A673 (cell line): ENCODE measurements around the gene OR10A5. TPM values are rescaled to one million over a fixed set of nuclear protein-coding genes. Genes with fewer than 3 reads are reported as not detected.
"Not testable (repeated sequence)": the region's sequence is repeated elsewhere in the genome, so short reads cannot be mapped to it uniquely, and the experiment has no call there.

ENCODE experiments used
- BruUV-seq: library from RNA; stranded (reverse); fragments of 400-500 nt; replicated peaks from 2 replicates; lab custom pipeline; 2021; lab: Mats Ljungman, UMichigan
- CTCF ChIA-PET: fragments of 300-600 bp; sonication (Branson Sonifier 250); formaldehyde crosslinking; loops from one replicate; lab custom pipeline; 2022; ENCODE audit warnings: antibody characterized with exemption; lab: Charles Lee
- POLR2A ChIA-PET: fragments of 300-600 bp; sonication (Branson Sonifier 250); formaldehyde crosslinking; loops from one replicate; lab custom pipeline; 2022; ENCODE audit warnings: antibody characterized with exemption; ENCODE audit not compliant: low non-redundant PET; lab: Charles Lee
- DNase-seq: peaks from one replicate; pipeline ENCODE4 v3.0.0-alpha.2; 2015; ENCODE audit warnings: low spot score
- H3K27ac ChIP-seq: fragments of 200-600 bp; sonication (generic); 2 replicates; pipeline ENCODE4 v1.5.1; 2016; ENCODE audit warnings: mixed run types, low read depth, mild to moderate bottlenecking, mixed read lengths, antibody characterized with exemption, low read length; ENCODE audit not compliant: poor library complexity, severe bottlenecking
- H3K27me3 ChIP-seq: fragments of 200-600 bp; sonication (generic); replicated peaks from 2 replicates; pipeline ENCODE4 v1.6.1; 2017; ENCODE audit warnings: mixed run types, low read depth, mild to moderate bottlenecking, mixed read lengths, antibody characterized with exemption, low read length; ENCODE audit not compliant: insufficient read depth, poor library complexity
- H3K36me3 ChIP-seq: fragments of 200-600 bp; sonication (generic); 2 replicates; pipeline ENCODE4 v1.6.1; 2016; ENCODE audit warnings: mixed run types, mild to moderate bottlenecking, mixed read lengths, antibody characterized with exemption, low read length; ENCODE audit not compliant: insufficient read depth, poor library complexity, severe bottlenecking
- H3K4me1 ChIP-seq: fragments of 200-600 bp; sonication (generic); 2 replicates; pipeline ENCODE4 v1.6.1; 2017; ENCODE audit warnings: mixed run types, mild to moderate bottlenecking, mixed read lengths, antibody characterized with exemption, low read length; ENCODE audit not compliant: insufficient read depth, poor library complexity, severe bottlenecking
- H3K4me3 ChIP-seq: fragments of 200-600 bp; sonication (generic); 2 replicates; pipeline ENCODE4 v1.5.1; 2016; ENCODE audit warnings: low read depth, mixed run types, mild to moderate bottlenecking, mixed read lengths, low read length; ENCODE audit not compliant: poor library complexity, severe bottlenecking
- H3K9me3 ChIP-seq: fragments of 200-600 bp; sonication (generic); 2 replicates; pipeline ENCODE4 v1.6.1; 2016; ENCODE audit warnings: mixed run types, low read depth, mild to moderate bottlenecking, mixed read lengths, antibody characterized with exemption, low read length; ENCODE audit not compliant: poor library complexity, severe bottlenecking
- EZH2 ChIP-seq: fragments of 200-600 bp; sonication (generic); IDR thresholded peaks from 2 replicates; pipeline ENCODE4 v1.6.1; 2017; ENCODE audit warnings: borderline replicate concordance, low read depth, mild to moderate bottlenecking, mixed read lengths, antibody characterized with exemption, low read length; ENCODE audit not compliant: poor library complexity, severe bottlenecking
- intact Hi-C: fragments of 100-400 bp; cut with micrococcal nuclease; formaldehyde crosslinking; loops from one replicate; pipeline ENCODE4 v1.10.0; 2022; ENCODE audit not compliant: unreplicated experiment
- total RNA-seq: library from RNA; stranded (reverse); gene quantifications from 2 replicates; pipeline ENCODE4 v1.2.3, GENCODE V29; 2021
- TF ChIP-seq, protein P1 (sequence below): fragments of 300-800, 200-600 bp; sonication (generic); conservative IDR thresholded peaks from 2 replicates; pipeline ENCODE4 v1.5.1; 2017; ENCODE audit warnings: low read depth, mild to moderate bottlenecking, antibody characterized with exemption, low read length, moderate library complexity, mixed read lengths

Gene OR10A5
- total RNA-seq, 1 experiment from 2014 or later = not detected

DNA sequence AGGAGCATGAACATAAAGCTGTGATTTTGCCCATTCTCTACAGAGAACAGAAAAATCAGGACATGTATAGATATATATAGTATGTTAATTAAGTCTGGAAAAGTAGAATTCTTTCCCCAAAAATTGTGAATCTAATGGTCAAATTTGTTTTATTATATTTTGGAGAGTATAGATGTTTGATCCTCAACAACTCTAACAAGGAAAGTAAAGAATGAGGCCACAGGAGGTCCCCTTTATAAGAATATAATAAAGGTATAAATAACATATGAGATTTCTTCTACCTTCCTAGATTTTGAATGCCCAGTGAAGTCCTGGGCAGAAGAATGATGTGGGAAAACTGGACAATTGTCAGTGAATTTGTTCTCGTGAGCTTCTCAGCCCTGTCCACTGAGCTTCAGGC lies 30.8 kb downstream of the OR10A5 start, which contains the start of gene OR10A4:
Gene OR10A4, plus strand, starts transcription at position 301 of the 400 bp plus-strand sequence. Its CDS starts 23 bp downstream, at position 324.
- Histone ChIP-seq H3K27me3 (no peaks in the 10 kb centered on the region), H3K36me3 (no peaks in the 10 kb centered on the region), H3K9me3 (no peaks in the 10 kb centered on the region), H3K27ac (no peak within 1 kb of the TSS), H3K4me1 (no peaks in the 10 kb centered on the region), H3K4me3 (no peak within 1 kb of the TSS)
- no TSS peak for BruUV-seq
- DNase-seq = no peak
- CTCF ChIA-PET = no interaction called here
- POLR2A ChIA-PET = no interaction called here
- no peak for TF ChIP-seq EZH2
- TF ChIP-seq, protein P1, sequence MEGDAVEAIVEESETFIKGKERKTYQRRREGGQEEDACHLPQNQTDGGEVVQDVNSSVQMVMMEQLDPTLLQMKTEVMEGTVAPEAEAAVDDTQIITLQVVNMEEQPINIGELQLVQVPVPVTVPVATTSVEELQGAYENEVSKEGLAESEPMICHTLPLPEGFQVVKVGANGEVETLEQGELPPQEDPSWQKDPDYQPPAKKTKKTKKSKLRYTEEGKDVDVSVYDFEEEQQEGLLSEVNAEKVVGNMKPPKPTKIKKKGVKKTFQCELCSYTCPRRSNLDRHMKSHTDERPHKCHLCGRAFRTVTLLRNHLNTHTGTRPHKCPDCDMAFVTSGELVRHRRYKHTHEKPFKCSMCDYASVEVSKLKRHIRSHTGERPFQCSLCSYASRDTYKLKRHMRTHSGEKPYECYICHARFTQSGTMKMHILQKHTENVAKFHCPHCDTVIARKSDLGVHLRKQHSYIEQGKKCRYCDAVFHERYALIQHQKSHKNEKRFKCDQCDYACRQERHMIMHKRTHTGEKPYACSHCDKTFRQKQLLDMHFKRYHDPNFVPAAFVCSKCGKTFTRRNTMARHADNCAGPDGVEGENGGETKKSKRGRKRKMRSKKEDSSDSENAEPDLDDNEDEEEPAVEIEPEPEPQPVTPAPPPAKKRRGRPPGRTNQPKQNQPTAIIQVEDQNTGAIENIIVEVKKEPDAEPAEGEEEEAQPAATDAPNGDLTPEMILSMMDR = no peak
- intact Hi-C loops = no loop called here

DNA sequence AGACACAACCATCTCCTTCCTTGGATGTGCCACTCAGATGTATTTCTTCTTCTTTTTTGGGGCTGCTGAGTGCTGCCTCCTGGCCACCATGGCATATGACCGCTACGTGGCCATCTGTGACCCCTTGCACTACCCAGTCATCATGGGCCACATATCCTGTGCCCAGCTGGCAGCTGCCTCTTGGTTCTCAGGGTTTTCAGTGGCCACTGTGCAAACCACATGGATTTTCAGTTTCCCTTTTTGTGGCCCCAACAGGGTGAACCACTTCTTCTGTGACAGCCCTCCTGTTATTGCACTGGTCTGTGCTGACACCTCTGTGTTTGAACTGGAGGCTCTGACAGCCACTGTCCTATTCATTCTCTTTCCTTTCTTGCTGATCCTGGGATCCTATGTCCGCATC lies 31.4 kb downstream of the OR10A5 start:
- intact Hi-C loops = no loop called here
- BruUV-seq = no TSS peak
- Histone ChIP-seq H3K9me3 (no peaks in the 10 kb centered on the region), H3K4me1 (no peaks in the 10 kb centered on the region), H3K36me3 (no peaks in the 10 kb centered on the region), H3K27me3 (no peaks in the 10 kb centered on the region), H3K27ac (no peak overlapping the region), H3K4me3 (no peak overlapping the region)
- TF ChIP-seq EZH2 = no peak
- TF ChIP-seq, protein P1 = no peak
- ChIA-PET POLR2A (no interaction called here), CTCF (no interaction called here)
- no peak for DNase-seq

DNA sequence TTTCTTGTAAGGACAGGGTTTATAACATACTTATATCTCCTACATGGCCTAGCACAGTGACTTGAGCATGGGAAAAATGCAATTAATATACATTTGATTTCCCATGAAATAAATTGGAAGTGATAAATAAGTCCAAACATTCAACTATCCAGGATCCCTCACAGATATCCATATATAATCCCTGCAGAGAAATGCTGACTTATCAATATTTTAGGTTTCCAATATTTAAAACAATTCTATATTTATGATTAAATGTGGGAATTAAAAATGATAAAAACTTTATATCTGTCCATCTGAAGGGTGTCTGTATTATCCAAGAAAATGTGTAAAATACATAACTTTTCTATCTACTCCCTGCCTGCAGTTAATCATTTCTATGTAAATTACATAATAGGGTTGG lies 37.3 kb downstream of the OR10A5 start:
- Histone ChIP-seq H3K4me3 (no peak overlapping the region), H3K9me3 (no peaks in the 10 kb centered on the region), H3K27ac (no peak overlapping the region), H3K27me3 (peaks cover 8% of the 10 kb centered on the region), H3K4me1 (no peaks in the 10 kb centered on the region), H3K36me3 (no peaks in the 10 kb centered on the region)
- CTCF ChIA-PET = no interaction called here
- intact Hi-C loops = no loop called here
- BruUV-seq = no TSS peak
- DNase-seq = no peak
- POLR2A ChIA-PET = no interaction called here
- no peak for TF ChIP-seq EZH2
- TF ChIP-seq, protein P1 = no peak

DNA sequence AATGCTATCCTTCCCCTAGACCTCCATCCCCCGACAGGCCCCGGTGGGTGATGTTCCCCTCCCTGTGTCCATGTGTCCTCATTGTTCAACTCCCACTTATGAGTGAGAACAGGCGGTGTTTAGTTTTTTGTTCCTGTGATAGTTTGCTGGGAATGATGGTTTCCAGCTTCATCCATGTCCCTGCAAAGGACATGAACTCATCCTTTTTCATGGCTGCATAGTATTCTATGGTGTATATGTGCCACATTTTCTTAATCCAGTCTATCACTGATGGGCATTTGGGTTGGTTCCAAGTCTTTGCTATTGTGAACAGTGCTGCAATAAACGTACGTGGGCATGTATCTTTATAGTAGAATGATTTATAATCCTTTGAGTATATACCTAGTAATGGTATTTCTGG lies 42.2 kb downstream of the OR10A5 start:
- DNase-seq, CTCF ChIA-PET, BruUV-seq, H3K36me3 ChIP-seq, H3K4me3 ChIP-seq, H3K27me3 ChIP-seq, H3K9me3 ChIP-seq, H3K27ac ChIP-seq, POLR2A ChIA-PET, H3K4me1 ChIP-seq, intact Hi-C loops: not testable (repeated sequence)
